Calu3 (cell line): Measurements from ENCODE around the gene GPD1. TPM values are rescaled to one million over a fixed set of nuclear protein-coding genes. Genes with fewer than 3 reads are reported as not detected.

Source experiments
- total RNA-seq: library from RNA; stranded (reverse); gene quantifications from 2 replicates; pipeline ENCODE4 v1.2.3, GENCODE V29; 2022

Gene GPD1
- total RNA-seq, 1 experiment from 2014 or later: 0.21 TPM

Other genes starting within 250 kb of the GPD1 start
- not detected in 2 replicates for gene FAIM2, start 200.1 kb upstream of the GPD1 start, total RNA-seq
- not detected in 2 replicates for gene AQP2, start 153.3 kb upstream of the GPD1 start, total RNA-seq
- 51.9 and 54.2 TPM in 2 replicates for gene AQP5, start 142.1 kb upstream of the GPD1 start, total RNA-seq
- 0.86 and 0.94 TPM in 2 replicates for gene AQP6, start 131.1 kb upstream of the GPD1 start, total RNA-seq
- gene RACGAP1, start 78.5 kb upstream of the GPD1 start, total RNA-seq: 59.4 and 62.0 TPM in 2 replicates
- 3.5 and 4.1 TPM in 2 replicates for gene ASIC1, start 46.4 kb upstream of the GPD1 start, total RNA-seq
- gene SMARCD1, start 18.7 kb upstream of the GPD1 start, total RNA-seq: 36.9 and 40.9 TPM in 2 replicates
- 37.1 and 39.7 TPM in 2 replicates for gene COX14, start 8.2 kb downstream of the GPD1 start, total RNA-seq
- gene CERS5, start 63.4 kb downstream of the GPD1 start, total RNA-seq: 27.3 and 28.2 TPM in 2 replicates
- 48.9 and 67.6 TPM in 2 replicates for gene LIMA1, start 179.5 kb downstream of the GPD1 start, total RNA-seq